GM19238 (cell line): ENCODE results near the gene RNF150.

Source experiments
- DNase-seq: peaks from one replicate; pipeline ENCODE4 v3.0.0; 2011; ENCODE audit warnings: low spot score; ENCODE audit not compliant: insufficient read length

RNF150 gene

DNA sequence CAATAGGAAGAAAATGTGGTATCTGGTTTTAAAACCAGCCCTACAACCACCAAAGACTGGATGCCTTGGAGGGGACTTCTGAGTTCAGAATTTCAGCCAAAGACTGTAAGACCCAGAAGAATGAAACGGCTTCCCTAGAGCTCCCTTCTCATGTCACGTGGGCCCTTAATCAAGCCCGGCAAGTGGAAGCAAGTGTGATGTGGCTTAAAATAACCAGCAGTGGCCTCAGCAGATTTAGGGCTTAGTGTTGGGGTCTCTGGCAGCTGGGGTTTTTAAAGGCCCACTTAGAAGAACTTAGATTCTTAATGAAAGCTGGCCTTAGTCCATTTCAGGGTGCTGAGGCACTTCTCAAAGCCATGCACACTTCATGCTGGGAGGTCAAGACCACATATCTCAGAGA is 265.9 kb downstream of the RNF150 start:
- no peak for DNase-seq

DNA sequence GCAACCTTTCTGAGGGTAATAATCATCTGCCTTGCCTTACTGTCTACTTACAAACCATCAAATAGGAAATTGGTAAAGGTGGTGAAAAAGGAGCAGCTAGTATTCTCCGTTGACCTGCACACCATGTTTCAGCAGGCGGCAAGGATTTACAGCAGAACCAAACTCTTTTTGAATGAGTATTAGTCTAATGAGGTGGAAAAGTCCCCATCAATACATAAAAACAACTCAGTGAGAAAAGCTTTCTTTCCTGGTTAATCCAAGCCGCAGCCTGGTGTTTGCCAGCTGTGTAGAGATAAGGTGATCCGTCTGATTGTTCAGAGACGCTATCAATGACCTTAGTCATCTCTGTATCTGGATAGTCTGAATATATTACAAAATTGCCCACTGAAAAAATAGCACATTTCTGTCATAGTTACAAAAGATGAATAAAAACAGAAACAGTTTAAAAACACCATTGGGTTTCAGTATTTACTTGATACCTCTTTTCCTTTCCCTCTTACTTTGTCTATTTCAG is 266.7 kb downstream of the RNF150 start:
- DNase-seq, result no peak

DNA sequence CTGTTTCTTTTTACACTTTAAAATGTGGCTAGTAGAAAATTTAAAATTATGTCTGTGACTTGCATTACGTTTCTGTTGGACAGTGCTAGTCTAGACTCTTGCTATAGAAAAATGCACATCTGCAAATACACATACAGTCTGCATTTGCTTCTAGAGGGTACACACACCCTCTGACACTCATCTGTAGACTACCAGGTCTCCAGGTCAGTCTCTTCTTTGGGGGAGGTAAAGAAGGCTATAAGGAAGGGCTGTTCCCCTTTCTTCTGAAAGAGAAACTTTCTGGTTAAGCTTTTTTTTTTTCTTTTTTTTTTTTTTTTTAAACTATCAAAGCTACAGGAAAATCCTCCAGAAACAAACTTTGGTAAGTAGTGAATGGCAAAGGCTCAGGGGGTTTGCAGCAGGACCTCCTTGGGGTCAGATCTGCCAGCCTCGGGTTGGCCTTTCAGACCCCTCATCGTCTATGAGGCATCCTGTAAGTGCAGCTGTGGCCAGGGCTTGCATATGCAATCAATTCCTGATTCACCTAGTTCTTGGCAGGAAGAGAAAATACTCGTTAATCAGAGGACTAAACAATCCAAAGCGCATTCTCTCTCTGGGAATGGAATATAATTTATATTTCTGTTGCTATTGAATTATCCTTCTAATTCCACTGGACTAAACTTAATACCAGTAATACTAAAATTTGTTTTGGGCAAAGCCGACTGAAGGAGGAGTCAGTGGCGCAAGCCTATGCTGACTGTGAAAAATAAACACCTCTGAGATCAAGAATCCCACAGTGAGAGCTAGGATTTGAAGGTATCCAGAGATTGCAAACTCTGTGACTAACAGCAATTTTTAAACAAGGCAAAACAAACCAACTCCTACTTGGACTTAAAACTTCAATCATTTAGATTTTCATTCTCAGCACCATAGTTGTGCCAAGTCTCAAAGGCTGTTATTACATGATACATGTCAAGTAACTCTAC is 267.7 kb downstream of the RNF150 start:
- DNase-seq, result no peak

- no peak for DNase-seq
Observed at GRCh38 chr4:140863197-140863596, 270.1 kb downstream of the RNF150 start.

GRCh38 chr4:140862177-140862442 is 271.2 kb downstream of the RNF150 start:
- DNase-seq, result no peak

- no peak for DNase-seq
Observed at GRCh38 chr4:140861359-140862176, 271.7 kb downstream of the RNF150 start.

DNA sequence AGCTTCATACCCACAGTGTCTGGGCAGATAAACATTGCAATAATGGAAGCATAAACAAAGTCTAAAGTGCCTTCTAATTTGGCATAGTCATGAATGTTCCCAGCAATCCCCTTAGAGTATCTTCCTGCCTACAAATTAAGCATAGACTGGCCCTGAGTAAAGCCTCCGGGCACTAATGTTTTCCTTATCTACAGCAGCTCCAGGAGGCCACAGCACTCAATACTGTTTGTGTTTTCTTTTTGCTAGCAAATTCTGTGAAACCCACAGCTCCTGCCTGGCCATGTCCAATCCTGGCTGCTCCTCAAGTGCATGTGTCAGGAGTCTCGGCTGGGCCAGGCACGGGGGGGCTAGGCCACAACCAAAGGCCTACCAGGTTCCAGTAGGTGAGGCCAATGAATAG is 274.4 kb downstream of the RNF150 start:
- no peak for DNase-seq

DNA sequence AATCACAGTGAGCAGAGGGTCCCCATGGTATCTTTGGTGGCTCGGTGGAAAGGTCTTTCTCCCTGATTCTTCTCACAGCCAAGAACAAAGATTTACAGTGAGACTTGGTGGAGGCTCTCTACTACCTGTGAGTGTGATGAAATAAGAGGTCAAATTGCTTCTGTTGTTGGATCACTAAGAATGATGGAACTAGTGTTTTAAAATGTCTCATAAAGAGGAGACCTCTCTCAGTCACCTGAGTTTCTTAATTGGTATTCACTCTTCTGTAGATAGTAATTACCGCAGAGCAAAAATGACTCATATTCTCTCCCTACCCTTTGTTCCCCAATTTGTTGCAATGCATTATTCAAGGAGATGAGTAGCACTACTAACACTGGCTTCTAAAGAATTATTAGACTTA is 276.2 kb downstream of the RNF150 start:
- no peak for DNase-seq

DNA sequence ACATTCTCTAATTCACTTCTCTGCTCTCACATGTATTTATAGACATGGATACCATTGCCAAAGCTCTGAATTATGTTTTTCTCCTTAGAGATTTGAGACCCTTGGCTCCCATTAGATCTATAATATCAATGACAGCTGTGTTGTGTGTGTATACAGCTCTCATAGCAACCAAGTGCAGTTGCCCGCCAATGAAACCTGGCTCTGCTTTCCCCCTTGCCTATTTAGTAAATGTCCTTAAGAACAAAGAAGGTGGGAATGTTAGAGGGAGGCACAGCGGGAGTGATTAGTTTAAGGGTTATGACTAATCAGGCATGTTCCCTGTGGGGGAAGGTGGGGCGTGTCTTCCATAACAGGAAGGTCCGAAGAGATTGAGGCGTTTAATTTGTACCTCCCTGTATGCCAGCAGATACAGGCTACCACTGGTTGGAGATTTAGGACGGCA is 276.6 kb downstream of the RNF150 start:
- no peak for DNase-seq

- DNase-seq, result no peak
Observed at GRCh38 chr4:140854168-140854567, 279.1 kb downstream of the RNF150 start.

- no peak for DNase-seq
Observed at GRCh38 chr4:140851804-140852203, 281.5 kb downstream of the RNF150 start.

DNA sequence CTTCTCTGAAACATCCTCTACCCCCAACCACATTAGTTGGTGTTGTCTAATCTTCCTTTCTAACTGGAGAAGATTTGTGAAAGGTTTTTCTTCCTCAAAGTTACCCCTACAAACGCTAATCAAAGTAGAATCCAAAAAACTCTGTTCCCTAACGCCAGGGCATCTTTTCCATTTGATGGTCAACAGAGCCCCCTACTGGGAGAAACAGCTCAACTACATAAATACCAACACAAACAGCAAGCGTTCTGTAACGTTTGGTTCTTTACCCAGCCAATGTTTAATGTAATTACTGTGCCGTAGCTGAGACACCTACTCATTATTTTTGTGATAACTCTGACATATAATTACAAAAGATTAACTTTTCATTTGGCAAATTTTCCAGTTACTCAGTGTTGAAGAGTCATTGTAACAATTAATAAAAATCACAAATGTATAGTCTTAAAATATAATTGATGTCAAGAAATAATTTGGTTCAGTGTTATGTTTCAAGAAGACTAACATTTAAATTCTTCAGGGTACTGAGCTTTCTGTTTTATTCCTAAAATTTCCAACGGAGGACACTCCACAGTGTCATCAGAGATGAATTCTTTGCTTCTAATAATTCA is 282.1 kb downstream of the RNF150 start:
- DNase-seq, result peak; percentile 43

DNA sequence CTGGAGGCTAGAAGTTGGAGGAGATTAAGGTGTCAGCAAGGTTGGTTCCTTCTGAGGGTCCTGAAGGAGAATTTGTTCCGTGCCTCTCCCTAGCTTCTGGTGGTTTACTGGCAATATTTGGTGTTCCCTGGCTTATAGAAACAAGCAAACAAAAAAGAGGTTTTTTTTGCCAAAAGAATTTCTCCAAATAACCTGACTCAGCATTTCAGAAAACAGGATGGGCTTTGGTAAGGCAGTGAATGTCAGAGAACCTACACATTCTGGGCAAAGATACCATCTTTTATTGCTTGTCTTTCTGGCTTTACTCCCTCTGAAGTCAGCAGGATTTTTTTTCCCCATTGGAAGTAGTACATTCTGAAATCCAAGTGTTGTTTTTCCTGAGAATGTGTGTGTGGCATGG is 283.7 kb downstream of the RNF150 start:
- no peak for DNase-seq

- no peak for DNase-seq
Observed at GRCh38 chr4:140846736-140847135, 286.5 kb downstream of the RNF150 start.

- no peak for DNase-seq
Observed at GRCh38 chr4:140844061-140844460, 289.2 kb downstream of the RNF150 start.

GRCh38 chr4:140841186-140841585 is 292.1 kb downstream of the RNF150 start:
- DNase-seq, result no peak

DNA sequence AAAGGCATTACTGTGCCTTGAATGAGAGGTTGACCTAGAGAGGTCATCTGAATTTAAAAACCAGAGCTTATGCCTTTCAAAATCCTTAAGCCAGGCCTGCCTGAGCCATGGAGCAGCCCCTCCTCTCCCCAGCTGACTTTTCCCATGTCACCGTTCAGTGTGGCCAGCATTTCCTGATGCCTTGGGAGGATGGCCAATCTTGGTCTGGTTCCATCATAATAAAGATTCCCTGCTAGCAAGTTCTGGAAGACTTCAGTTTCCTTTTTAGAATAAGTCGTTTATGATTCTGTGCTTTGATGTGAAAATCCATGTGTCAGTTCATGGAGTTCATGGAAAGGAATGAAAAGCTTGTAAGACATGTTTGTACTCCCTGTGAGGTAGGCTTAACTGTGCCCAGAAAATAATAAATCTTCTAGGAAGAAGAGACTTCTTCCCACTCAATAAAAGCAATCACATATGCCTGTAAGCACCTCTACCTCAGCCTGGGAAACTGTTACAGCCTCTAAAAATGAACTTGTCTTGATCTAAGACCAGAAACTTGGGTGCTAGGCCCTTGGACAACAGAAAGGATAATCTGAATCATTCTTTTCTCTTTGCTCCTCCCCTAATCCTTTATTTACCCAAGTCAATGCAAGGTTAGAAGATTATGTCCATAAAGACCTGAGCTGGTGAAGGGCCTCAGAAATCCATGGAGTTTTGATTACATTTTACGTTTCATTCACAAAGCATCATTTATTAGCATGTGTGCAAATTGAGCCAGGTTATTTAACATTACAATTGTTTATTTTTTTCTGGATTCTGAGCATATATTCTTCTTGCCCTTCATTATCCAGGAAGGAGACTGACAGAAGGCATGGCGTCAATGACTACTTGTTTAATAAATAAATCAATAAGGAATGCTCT is 293.1 kb downstream of the RNF150 start:
- no peak for DNase-seq

DNA sequence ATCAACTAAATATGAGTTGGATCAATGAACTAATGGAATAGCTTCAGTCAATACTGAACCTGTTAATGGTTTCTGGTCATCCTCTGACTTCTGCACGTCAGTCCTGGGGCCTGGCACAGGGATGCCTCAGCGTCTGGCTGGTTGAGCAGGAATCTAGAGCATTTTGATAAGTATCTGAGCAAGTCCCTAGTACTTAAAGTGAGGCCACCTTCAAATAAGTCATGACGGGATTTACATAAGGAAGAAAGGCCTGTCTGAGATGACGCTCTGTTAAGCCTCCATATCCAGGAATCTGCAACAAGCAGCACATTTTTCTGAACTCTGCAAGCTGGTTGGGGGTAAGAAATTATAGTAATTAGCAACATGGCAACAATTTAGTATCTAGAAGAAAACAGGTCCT is 293.9 kb downstream of the RNF150 start:
- no peak for DNase-seq

DNA sequence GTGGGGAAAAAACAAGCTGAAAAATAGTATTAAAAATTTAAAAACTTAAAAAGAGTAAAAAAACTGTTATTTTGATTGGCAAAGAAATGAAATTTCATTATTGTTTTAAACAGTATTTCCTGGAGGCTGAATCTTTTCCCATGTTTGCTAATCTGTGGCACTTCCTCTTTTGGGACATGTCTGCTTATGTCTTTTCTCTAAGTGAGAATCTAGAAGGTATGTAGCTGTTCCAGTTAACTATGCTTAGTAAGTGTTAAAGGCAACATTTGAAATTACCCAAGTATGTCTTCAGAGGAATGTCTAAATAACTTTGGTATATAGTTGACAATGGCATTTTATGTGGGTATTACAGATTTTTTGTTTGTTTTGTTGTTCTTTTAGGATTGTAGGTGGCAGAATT is 295.5 kb downstream of the RNF150 start:
- no peak for DNase-seq

DNA sequence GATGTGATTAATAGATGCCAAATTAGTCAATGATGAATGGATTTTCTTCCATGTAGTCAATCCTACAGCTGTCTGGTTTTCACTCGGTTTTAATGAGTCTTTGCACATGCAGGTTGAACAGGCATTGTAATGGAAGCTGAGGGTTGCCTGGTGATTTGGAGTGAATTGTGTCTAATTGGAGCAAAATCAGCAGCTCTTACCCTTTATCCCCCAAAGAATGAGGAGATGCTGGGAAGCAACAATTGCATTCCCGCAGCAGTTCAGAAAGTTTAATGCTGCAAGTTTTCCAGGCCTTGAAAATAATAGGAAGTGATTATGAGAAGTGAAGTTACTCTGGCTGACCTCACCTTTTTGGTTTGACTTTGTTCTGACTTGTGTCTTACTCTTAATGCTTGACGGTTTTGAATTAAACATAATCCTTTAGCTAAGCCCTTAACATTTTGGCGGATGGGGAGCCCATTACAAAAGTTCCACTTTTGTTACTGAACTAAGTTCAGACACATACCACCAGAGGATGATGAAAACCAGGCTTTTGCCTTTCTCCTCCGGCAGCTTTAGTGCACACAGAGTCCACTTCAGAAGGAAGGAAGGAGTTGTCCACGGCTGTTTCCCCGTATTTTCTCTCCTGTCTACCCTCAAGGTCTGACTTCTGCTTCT is 298.3 kb downstream of the RNF150 start:
- DNase-seq, result no peak
